HG03342 (cell line): ENCODE measurements around the gene BFSP2.

ENCODE experiments used
- ATAC-seq: cut with Tn5 transposase; IDR thresholded peaks from one replicate; pipeline ENCODE4 v1.9.1; 2021; ENCODE audit warnings: mild to moderate bottlenecking, moderate library complexity; ENCODE audit not compliant: unreplicated experiment

BFSP2 gene

DNA sequence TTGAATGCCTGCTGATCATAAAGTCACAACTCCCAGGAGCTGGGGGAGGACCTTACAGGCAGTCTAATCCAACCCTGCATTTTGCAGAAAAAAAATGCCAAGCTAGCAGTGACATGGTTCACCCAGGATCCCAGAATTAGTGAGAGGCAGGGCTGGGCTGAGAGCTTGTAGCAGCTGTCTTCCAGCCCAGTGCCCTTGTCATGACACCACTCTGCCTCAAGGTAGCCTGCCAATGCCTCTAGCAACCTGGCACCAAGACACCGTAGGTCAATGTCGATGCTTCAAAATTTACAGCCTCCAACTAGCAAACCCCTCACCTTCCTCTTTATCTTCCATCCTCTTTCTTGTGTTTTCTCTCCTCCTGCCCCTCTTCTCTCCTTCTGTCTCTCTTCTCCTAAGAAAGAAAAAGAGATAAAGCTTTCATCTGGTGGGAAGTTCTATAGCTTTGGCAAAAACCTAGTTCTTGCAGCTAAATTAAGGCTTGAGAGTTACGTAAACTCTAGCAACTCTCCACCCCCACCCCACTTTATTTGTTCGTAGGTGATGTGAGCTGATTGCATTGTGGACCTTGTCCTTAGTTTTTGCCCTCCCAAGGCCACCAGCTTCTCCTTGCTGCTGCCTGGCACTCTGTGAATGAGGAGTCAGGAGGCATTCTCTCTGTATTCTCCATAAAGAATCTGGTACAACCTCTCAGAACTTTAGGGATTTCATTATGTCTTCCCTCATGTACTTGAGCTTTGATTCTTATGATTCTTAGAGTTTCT is 18.3 kb upstream of the BFSP2 start:
- no peak for ATAC-seq

DNA sequence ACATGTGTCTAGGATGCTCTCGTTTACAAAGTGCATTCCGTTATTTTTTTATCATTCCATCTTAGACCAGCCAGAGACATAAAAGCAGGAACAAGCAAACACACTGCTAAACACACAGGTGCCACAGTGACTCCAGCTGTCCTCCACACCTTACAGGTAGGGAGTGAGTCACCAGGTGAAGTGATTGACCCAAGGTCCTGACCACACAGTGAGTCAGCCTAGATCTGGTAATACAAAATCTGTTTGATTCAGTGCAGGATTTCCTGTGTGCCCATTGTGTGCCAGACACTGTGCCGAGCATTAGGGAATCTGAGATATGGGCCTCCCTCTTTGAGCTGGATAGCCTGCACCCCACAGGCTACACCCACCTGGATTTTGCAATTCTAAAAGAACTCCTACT is 16.7 kb upstream of the BFSP2 start:
- no peak for ATAC-seq

DNA sequence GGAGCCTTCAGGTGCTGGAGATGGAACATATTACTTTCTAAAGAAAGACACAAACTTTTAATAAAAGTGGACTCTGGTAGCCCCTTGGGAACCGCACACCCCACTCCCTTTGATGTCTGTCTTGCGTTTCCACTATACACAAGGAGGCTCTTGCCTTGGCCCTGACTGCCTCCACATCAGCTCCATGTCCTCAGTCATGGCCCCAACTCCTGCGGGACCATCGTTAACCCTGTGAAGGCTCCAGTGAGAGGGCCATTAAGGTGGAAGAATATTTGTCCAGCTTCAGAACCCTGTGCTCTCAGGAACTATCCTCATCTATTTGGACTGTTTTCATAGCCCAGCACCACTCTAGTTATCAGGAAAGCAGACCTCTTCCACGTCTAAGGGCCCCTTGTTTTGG is 16.1 kb upstream of the BFSP2 start:
- ATAC-seq: no peak

DNA sequence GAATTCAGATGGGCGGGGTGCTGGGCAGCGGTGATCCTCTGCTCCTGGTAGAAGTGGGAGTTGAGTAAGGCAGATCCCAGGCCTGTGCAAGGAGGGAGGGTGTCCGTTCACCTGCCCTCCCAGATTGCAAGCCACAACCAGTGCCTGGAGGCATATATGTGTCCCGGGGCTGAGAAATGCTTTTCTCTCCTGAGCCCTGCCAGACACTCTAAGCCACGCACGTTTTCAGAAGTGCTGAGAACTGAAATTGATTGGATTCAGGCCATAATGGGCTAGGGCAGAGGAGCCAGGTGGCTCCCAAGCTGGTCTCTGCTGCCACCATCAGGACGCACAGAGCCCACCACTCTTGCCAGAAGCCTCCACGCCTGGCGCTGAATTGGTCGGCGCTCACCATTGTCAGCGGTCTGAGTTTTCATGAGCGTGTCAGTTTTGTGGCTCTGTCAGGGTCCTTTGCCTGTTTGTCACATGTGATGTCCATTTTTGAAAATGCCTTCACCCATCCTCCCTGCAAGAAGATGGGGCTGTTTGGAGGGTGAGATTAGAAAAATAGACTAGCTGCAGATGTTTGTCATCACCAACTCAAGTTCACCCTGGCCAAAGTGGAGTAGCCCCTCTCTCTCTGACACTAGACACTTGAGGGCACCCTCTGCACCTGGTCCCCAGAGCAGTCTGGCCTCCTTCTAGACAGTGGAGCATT is 15.4 kb upstream of the BFSP2 start:
- peak; percentile 73 for ATAC-seq

DNA sequence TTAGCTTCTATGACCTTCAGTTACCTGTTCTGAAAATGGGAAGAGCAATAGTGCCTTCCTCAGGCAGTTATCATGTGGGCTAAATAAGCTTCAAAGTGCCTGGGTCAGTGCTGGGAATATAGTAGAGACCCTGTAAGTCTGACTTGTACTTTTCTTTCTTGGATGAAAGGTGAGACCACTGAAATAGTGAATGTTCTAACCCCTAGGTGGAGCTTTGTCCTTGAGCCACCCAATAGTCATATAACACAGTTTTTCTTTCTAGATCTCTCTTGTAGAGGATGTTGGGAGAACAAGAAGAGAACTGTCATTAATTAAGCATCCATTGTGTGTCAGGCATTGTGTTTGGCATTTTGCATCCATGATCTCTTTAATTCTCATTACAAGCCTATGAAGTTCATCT is 13.0 kb upstream of the BFSP2 start:
- ATAC-seq: no peak

DNA sequence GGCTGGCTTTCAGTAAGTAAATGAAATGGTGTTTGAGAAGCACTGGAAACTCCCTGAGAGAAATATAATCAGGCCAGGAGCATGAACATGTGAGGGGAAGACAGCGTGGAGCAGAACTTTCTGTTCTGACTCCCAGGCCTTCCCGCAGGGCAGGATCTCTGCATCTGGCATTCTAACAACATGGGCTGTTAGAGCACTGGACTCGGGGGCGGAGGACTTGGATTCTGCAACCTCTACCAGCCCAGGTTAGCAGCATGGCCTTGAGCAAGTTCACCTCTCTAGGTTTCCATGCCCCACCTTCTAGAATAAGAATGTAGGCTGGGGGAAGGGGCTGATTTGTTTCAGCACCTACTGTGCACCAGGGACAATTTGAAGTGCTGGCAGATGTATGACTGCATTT is 12.5 kb upstream of the BFSP2 start:
- no peak for ATAC-seq

DNA sequence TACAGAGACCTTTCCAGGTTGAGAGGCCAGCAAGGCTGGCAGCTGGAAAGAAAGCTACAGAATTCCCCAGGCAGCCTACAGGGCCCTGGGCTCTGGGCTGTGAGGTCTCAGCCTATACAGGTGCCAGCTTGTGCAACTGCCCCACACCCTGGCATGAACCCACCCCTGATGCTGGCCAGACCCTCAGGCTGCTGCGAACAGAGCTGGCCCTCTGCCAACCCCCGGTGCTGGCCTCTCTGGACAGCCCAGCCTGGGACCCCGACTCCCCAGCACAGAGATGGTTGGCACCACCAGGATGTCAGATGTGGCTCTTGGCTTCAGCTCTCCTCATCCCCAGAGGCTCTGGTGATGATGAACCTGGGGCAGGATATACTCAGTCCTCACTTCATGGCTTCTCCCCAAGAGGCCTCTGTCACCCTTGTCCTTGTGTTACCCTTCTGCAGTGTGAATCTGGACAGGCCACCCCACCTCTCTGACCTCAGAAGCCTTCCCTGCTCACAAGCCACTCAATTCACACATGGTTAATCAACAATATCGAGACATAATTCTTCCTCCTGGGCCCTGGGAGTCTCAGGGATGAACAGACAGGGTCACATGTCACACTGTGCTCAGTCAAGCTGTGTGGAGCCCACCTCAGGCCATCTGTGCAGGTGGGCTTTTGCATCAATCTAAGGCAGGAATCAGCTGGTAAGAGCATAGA is 11.0 kb upstream of the BFSP2 start:
- no peak for ATAC-seq

DNA sequence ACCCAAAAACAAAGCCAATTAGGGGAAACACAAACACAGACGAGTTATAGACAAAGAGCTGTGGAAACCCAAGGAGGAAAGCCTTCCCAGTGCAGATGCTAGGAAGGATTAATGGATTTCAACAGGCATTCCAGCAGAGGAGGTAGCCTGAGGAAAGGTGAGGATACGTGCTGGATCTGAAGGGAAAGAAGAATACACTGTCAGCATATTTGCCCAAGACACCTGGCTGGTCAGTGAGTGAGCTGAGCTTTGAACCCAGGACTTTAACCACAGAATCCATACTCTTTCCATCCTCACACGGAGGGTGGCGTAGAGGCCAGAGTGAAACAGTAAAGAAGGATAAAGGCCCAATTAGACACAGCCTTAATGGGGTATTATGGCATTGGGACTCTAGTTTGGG is 9.1 kb upstream of the BFSP2 start:
- ATAC-seq: no peak

DNA sequence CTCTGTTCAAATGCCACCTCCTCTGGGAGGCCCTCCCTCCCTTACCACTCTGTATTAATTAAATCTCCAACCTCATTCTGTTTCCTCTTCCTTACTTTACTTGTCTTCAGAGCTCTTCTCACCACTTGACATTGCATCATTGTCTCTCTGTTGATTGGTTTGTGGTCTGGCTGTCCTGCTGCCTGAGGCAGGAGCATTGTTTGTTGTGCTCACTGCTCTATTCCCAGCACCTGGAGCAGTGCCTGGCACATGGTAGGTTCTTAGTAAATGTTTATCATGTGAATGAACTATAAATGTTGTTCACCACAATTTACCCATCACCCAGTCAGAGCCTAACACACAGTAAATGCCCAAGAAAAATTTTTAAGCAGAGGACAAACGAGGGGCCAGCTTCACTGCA is 6.7 kb upstream of the BFSP2 start:
- no peak for ATAC-seq

DNA sequence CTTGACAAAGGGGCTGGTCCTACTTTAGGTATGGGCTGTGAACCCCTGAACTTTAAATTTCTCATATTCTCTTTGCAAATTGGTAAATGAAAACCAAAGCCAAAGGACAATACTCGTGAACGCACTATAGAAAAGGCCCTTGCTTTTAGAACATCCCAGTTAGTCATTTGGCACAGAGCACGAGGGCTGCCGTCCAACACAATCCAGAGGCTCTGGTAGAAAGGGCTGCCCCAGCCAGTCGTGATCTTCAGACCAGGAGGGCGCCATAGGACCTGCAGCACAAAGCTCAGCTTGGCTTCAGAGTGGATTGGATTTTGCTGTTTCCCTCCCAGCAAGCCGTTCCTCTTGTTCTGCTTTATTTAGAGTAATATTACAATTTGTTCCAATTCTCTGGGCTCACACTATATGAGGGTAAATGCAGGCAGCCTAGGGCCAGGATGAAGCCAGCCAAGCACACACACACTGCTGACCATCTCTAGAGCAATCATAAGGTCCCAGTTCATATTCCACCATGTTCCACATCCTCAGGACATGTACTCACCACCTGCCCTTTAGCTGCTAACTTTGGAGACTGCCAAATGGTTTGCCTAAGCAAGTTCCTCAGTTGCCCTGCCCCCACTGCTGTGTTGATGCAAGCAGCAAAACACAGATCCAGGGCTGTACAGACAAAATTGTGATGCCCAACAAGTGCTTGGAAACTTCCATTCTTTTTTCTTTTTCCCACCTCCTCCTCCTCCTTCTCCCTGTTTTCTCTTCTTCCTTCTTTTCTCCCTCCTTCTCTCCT is 6.0 kb upstream of the BFSP2 start:
- ATAC-seq: no peak

DNA sequence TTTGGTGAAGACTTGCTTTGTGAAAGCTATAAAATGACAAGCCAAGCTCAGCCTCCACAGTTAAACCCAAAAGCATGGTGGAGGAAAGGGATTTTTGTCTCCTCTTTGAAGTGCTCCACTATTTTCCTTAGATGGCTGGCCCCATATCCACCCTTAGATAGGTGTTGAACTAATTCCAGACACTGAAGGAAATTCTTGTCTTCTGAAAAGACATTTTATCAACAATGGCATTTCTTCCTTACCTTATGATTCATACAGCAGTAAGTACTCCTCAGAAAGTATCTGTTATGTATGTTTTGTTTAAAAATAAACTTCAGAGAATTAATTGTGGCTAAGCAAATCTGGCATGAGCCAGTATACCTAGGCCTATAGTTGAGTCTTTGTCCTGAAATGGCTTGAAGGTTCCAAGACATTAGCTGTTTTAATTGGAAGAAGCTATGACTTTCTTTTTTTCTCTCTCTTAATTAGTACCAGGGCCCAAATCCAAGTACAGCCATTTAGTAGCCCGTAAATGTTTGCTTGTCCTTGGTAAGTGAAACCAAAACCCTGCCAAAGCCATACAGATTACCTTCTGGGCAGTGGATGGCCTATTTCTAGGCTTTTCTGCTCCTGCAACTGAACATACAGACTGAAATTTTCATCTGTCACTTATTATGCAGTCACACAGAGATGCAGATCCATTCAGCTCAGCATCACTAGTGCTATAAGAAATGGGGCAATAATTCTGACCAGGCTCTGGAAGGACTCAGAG is 5.1 kb upstream of the BFSP2 start:
- ATAC-seq: no peak

DNA sequence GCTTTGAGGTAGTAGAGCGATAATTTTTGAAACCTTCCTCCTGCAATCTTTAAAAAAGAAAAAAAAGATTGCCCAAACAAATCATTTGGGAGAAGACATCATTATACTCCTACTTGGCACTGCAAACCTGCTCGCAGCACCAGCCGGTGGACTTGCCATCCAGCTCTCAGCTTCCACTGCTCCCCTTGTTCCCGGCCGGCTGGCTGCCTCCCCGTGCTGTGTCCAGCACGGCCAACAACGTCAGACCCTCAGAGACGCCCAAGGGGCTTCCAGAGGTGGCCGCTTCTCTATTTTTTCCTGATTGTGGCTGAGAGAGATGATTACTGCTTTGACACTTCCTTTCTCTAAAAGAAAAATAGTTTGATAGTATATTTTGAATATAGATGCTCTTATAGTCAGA is 3.0 kb upstream of the BFSP2 start:
- ATAC-seq: no peak

DNA sequence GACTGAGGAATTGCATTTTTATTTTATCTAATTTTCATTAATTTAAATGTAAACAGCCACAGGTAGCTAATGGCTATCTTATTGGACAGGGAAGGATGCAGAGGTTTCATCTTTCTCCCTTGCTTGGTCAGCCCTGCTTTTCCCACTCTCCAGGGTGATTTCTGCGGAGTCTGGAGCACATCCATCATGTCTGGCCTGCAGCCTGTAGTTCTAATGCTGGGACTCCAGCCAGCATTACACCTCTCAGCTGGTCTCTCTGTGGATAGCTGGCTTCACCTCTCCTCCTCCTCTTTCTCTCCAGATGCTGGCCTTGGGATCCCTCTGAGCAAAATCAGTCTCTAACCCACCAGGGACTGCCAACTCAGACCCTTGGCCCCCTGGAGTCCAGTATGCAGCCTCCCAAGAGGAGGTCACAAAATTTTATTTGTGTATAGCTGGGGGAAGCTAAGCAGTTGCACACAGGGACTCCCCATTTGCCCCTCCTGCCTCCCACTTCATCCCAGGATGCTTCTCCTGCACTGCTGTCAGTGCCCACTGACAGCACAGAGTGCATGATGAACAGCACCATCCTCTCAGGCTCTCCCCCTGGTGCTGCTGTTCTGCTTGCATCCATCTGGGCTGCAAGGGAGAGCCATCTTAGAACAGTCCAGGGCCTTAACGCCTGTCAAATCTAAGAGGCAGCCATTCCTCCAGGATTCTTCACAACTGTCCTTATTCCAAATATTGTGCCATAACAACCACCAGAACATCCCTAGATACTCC is 1.7 kb downstream of the BFSP2 start:
- ATAC-seq: no peak

DNA sequence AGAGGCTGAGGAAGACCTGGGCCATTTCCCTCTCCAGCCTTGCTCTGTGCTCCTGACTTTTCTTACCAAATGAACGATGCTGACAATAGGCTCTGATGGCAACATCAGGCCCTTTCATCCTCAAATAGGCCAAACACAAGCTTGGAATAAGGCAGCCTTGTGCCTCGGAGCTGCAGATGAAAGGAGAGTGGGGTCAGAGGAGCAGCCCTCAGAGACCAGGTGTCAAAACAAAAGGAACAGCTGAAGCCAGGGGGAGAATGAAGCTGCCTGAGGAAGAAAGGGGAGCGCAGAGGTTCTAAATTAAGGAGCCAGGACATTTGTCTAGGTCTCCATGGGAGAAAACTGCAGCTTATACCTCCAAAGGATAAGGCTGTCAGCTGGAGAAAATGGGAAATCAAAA is 5.1 kb downstream of the BFSP2 start:
- ATAC-seq: no peak

DNA sequence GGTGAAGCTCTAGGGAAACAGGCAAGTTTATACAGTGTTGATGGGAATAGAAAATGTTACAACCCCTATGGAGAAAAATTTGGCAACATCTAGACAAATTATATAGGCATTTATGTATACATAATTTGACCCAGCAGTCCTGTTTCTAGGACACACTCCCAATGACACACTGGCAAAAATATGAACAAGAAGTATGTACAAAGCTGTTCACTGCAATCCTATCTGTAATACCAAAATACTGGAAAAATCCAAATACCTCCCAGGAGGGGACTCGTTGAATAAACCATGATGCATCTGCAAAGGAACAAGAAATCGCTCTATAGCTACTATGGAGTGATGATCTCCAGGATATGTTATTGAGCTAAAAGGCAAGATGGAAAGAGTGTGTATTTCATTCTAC is 8.5 kb downstream of the BFSP2 start:
- no peak for ATAC-seq

DNA sequence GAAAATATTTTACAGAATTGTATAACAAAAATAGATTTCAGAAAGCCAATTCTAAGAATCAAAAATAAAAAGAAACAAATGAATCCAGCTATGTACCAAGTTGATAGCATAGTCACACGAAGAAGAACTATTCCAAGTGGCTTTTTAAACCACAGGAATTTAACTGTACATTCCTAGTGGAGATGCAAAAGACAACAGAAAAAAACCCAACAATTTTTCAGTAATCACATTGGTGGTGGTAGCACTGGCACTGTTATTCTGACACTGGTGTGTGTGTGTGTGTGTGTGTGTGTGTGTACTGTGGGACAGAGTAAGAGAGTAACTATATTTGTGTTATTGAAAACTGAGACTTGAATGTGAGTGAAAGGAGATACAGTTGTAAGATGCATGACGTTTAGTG is 9.1 kb downstream of the BFSP2 start:
- no peak for ATAC-seq

DNA sequence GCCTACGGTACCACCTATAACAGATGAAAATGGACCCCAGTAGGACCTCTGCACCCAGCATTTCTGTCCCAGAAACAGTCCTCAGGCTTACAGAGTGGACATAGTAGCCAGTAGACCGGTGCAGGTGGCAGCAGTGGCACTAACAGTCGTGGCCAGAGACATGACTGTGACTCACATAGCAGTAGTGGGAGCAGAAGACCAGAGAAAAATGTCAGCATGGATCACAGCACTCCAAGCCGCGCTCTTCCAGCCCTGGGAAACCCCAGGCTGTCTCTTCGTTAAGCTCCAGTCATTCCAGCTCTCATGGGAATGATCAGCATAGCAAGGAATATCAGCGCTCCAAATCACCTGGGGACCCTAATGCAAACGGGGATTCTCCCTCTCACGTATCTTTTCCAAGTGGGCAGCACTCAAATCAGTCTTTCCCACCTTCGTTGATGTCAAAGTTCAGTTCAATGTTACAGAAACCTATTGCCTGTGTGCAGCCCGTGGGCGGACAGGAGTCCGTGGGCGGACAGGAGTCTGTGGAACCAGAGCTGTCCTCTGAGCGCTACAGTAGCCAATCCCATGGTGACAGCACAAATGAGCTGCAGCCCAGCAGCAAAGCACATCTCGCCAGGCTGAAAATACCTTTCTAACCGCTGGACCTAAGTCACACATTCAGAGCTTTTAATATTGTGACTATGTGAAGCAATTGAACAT is 10.5 kb downstream of the BFSP2 start:
- ATAC-seq: no peak

DNA sequence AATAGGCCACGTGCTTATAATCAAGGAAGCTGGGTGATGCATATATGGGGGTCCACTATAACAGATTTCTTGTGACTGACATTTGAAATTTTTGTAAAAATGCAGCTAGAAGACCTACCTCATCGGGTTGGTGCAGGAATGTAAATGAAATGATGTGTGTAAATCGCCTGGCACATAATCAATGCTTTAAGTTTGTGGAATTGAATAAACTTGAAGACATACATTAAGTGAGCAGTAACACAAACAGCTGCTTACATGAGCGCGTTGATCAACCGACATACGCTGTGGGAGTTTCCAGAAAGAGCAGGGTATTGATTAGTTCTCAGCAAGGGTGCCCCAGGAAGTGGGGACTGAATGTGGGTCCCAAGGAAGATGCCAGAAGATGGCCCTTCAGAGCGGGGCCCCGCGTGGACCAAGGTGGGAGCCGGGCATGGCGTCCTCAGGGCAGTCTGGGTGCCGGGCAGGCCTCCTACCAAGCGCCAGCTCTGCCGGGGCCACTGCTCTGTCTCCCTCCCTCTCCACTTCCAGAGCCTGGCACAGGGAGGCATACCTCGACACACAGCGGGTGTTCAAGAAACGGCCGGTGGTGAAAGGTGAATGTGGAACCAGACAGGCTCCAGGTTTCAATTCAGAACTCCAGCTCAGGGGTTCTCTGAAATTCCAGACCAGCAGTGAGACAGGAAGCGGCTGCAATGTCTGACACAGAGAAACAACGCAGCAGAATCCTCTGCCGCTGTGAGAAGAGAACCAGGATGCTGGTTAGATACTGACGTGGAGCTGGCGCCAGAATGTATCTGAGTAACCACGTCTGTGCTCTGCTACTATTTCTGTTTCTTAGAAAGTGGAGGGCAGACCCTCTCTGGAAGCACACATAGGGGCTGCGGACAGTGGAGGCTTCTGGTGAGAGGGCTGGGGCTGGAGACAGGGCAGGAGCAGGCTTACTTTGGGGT is 12.6 kb downstream of the BFSP2 start:
- no peak for ATAC-seq
